Stimulated activated CD8-positive, alpha-beta memory T cell treated with anti-CD3 and anti-CD28 coated beads, Interleukin-12 subunit alpha, Interleukin-12 subunit beta, amount 100 ng/mL, for 4 hours (primary cell): ENCODE results near the gene PTOV1.

Experiments
- DNase-seq: peaks from one replicate; pipeline ENCODE4 v3.0.0-alpha.2; 2020; ENCODE audit warnings: low read depth

PTOV1 gene

GRCh38 chr19:49850487-49851342 lies at the start of gene PTOV1:
PTOV1 (plus strand) TSS chr19:49851159.
- peak; percentile 77 for DNase-seq

- DNase-seq, result no peak
Measured at GRCh38 chr19:49801401-49801888, 49.5 kb upstream of the PTOV1 start.

- no peak for DNase-seq
Measured at GRCh38 chr19:49801966-49802661, 48.8 kb upstream of the PTOV1 start.

- DNase-seq, result no peak
Measured at GRCh38 chr19:49802836-49803528, 48.0 kb upstream of the PTOV1 start.

- DNase-seq, result no peak
Measured at GRCh38 chr19:49803529-49803856, 47.5 kb upstream of the PTOV1 start.

- DNase-seq, result no peak
Measured at GRCh38 chr19:49805822-49806619, 44.9 kb upstream of the PTOV1 start.

- no peak for DNase-seq
Measured at GRCh38 chr19:49806620-49806959, 44.4 kb upstream of the PTOV1 start.

- DNase-seq, result no peak
Measured at GRCh38 chr19:49807058-49807903, 43.7 kb upstream of the PTOV1 start.

- no peak for DNase-seq
Measured at GRCh38 chr19:49807904-49808675, 42.9 kb upstream of the PTOV1 start.

GRCh38 chr19:49808711-49809159 lies 42.2 kb upstream of the PTOV1 start:
- peak; percentile 64 for DNase-seq

GRCh38 chr19:49809160-49809940 lies 41.6 kb upstream of the PTOV1 start:
- DNase-seq, result peak; percentile 33

GRCh38 chr19:49809941-49810389 lies 41.0 kb upstream of the PTOV1 start:
- no peak for DNase-seq

GRCh38 chr19:49811328-49811727 lies 39.6 kb upstream of the PTOV1 start:
- no peak for DNase-seq

GRCh38 chr19:49812452-49812996 lies 38.4 kb upstream of the PTOV1 start:
- DNase-seq, result no peak

GRCh38 chr19:49812997-49813861 lies 37.7 kb upstream of the PTOV1 start, which contains the start of gene FUZ:
FUZ (minus strand) TSS chr19:49813292; CDS start chr19:49813106, 186 bp downstream.
- peak; percentile 78 for DNase-seq

GRCh38 chr19:49814010-49814409 lies 36.9 kb upstream of the PTOV1 start:
- DNase-seq, result no peak

GRCh38 chr19:49816590-49816989 lies 34.4 kb upstream of the PTOV1 start:
- no peak for DNase-seq
